DOHH2 (cell line): ENCODE data around the gene TTC19.

Experiments used
- EZH2phosphoT487 ChIP-seq: fragments of 200-600 bp; sonication (generic); IDR thresholded peaks from 2 replicates; pipeline ENCODE4 v1.6.1; 2017; ENCODE audit warnings: borderline replicate concordance, mild to moderate bottlenecking, antibody characterized with exemption, low read length, moderate library complexity, mixed read lengths
- TF ChIP-seq, protein P1 (sequence below): fragments of 200-600 bp; sonication (generic); IDR thresholded peaks from one replicate; pipeline ENCODE4 v1.5.1; 2014; ENCODE audit warnings: antibody characterized with exemption, mild to moderate bottlenecking, low read depth, low read length; ENCODE audit not compliant: poor library complexity, severe bottlenecking

DNA sequence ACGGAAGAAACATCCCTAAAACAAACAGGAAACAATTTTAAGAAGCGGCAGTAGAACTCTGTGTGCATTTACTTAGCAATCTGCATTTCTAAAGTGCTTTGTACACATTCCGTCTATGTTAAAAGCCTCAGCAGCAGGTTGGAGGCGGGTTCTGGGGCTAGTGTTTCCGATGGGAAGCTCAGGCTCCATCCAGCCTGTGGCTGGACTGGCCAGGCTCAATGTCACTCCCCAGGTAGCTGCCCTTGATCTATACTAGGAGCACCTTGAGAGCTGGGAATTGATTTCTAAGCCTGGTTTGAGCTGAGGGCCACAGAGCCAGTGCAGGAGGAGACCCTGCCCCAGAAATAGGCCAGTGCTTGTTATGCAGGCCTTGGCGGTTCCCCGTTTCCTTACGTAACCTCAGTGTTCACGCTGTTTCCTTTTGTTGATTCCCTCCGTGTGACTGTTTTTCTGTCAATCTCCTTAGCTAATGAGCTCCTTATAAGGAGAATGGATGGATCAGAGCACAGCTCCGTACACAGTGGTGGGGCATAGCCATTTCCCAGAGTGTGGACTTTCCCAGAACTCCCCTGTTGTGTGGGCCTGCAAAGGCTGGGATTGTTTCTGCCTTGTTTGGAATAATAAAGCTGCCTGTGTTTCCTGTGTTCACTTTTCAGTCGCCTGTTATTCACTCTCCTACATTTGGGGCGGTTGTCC lies 33.3 kb upstream of the TTC19 start:
- TF ChIP-seq, protein P1, sequence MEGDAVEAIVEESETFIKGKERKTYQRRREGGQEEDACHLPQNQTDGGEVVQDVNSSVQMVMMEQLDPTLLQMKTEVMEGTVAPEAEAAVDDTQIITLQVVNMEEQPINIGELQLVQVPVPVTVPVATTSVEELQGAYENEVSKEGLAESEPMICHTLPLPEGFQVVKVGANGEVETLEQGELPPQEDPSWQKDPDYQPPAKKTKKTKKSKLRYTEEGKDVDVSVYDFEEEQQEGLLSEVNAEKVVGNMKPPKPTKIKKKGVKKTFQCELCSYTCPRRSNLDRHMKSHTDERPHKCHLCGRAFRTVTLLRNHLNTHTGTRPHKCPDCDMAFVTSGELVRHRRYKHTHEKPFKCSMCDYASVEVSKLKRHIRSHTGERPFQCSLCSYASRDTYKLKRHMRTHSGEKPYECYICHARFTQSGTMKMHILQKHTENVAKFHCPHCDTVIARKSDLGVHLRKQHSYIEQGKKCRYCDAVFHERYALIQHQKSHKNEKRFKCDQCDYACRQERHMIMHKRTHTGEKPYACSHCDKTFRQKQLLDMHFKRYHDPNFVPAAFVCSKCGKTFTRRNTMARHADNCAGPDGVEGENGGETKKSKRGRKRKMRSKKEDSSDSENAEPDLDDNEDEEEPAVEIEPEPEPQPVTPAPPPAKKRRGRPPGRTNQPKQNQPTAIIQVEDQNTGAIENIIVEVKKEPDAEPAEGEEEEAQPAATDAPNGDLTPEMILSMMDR: no peak
- no peak for TF ChIP-seq EZH2phosphoT487
